ENCODE data around the gene NTRK2.

- TF ChIP-seq POLR2A (IDR thresholded peaks at IDR 0.05), result no peak
- no peak for TF ChIP-seq CTCF (IDR thresholded peaks at IDR 0.05)
Measured at GRCh38 chr9:84750152-84750865, 80.8 kb downstream of the NTRK2 start.
